ENCODE results near the gene B3GALT2. TPM values are rescaled to one million over a fixed set of nuclear protein-coding genes. Genes with fewer than 3 reads are reported as not detected.

The B3GALT2 gene
- total and polyA plus RNA-seq, 9 of the 15 experiments (the other 6 are each of a cell fraction or from before 2014, with no cell fraction given): 0.03 TPM; not detected in 8

GRCh38 chr1:193183019-193183627, 3.3 kb downstream of the B3GALT2 start:
- no TSS peak for BruUV-seq (replicated peaks)
- in situ Hi-C loops (cut with MboI): no loop called here
- no peaks in the 10 kb centered on the region; a peak in 1 of 5 replicates for H3K4me1 ChIP-seq (replicated peaks in 1 of 2; ENCODE audit: control insufficient read depth in 2 of 2, insufficient read depth in 2 of 2, low read length in 2 of 2)
- no peak for FAIRE-seq
- peak; percentile 27 to 63 (median 38) for DNase-seq (ENCODE audit: extremely low read depth in 1 of 4, low spot score in 3 of 4)
- no peaks in the 10 kb centered on the region for H3K27me3 ChIP-seq (ENCODE audit: control insufficient read depth in 2 of 2, insufficient read depth in 2 of 2, low read length in 2 of 2)
- H3K4me2 ChIP-seq (ENCODE audit: insufficient read depth, low read length): no peak overlapping the region
- no peak overlapping the region for H3K4me3 ChIP-seq
- no peak overlapping the region for H3K27ac ChIP-seq (ENCODE audit: extremely low read depth, low read depth, low read length)
- no peak overlapping the region for H2AFZ ChIP-seq (ENCODE audit: low read depth, low read length)
- POLR2A ChIA-PET: no interaction called here
- CTCF ChIA-PET (ENCODE audit: low intra/inter-chr PET ratio): interaction anchor here (0.7 kb wide), 1 partner anchor 995 kb away, joined by 3 read pairs; no protein-coding TSS in a partner anchor
- intact Hi-C loops (cut with micrococcal nuclease): loop anchor here (5.0 to 10.0 kb wide), 2 partner anchors 154 to 212 kb away; no protein-coding TSS in a partner anchor
- H4K20me1 ChIP-seq (replicated peaks; ENCODE audit: control insufficient read depth, insufficient read depth, low read length): peaks cover 3% of the 10 kb centered on the region; the same call in 1 of the 2 replicates
- no peak overlapping the region for H3K9ac ChIP-seq (ENCODE audit: insufficient read depth in 1 of 2, low read depth in 2 of 2, low read length in 2 of 2)
- H3K79me2 ChIP-seq (ENCODE audit: control insufficient read depth, insufficient read depth, low read length): peaks cover 63% of the 10 kb centered on the region
- WGBS (ENCODE audit: insufficient coverage, low coverage, missing lambda C conversion rate): 0% methylated on average over 2 of the region's 2 CpGs
- ATAC-seq: peak; percentile 70
- no peaks in the 10 kb centered on the region for H3K9me3 ChIP-seq (replicated peaks; ENCODE audit: control insufficient read depth, insufficient read depth, low read depth, low read length)
- H3K9me1 ChIP-seq (ENCODE audit: control insufficient read depth, insufficient read depth, low read length): no peaks in the 10 kb centered on the region
- no peaks in the 10 kb centered on the region for H3K36me3 ChIP-seq (ENCODE audit: control insufficient read depth, insufficient read depth, low read length)
- no peak for TF ChIP-seq HNRNPH1 (optimal IDR thresholded peaks at IDR 0.05; ENCODE audit: low read depth, low read length)
- TF ChIP-seq HMG20A (CRISPR knock-in tag; conservative IDR thresholded peaks at IDR 0.05): no peak
- no peak for TF ChIP-seq ZNF780A (CRISPR knock-in tag; IDR thresholded peaks at IDR 0.05)
- TF ChIP-seq REST (IDR thresholded peaks at IDR 0.05; ENCODE audit: borderline replicate concordance): peak; percentile 10; the same call in 1 of the 2 replicates
- TF ChIP-seq REST (CRISPR knock-in tag; IDR thresholded peaks at IDR 0.05; ENCODE audit: low read depth): no peak
- TF ChIP-seq SMAD3 (CRISPR knock-in tag; conservative IDR thresholded peaks at IDR 0.05): 0 out of 2 replicates have a peak, but pooled peaks have one; percentile 19
- TF ChIP-seq ELK3 (CRISPR knock-in tag; IDR thresholded peaks at IDR 0.05): no peak
- TF ChIP-seq ZNF398 (CRISPR knock-in tag; IDR thresholded peaks at IDR 0.05): no peak
- no peak for TF ChIP-seq GMEB1 (CRISPR knock-in tag; IDR thresholded peaks at IDR 0.05)
